AG04449 (cell line): ENCODE measurements around the gene TRMU.

Experiments
- CTCF ChIA-PET: fragments of 350-600 bp; formaldehyde crosslinking; extraction: SDS; loops from one replicate; lab custom pipeline; 2021; ENCODE audit warnings: antibody characterized with exemption; lab: Yijun Ruan, JAX
- POLR2A ChIA-PET: fragments of 400-600, 350-600 bp; formaldehyde crosslinking; extraction: SDS; loops from one replicate; lab custom pipeline; 2020; ENCODE audit warnings: antibody characterized with exemption, inconsistent platforms; lab: Yijun Ruan, JAX
- DNase-seq: peaks from one replicate; pipeline ENCODE4 v3.0.0-alpha.2; 2010; ENCODE audit warnings: low read depth, low spot score
- H3K4me3 ChIP-seq: 2 replicates; pipeline ENCODE4 v1.5.1; 2011; ENCODE audit warnings: low read depth, mild to moderate bottlenecking, control low read depth, low read length
- TF ChIP-seq, protein P1 (sequence below): IDR thresholded peaks from one replicate; pipeline ENCODE4 v1.5.1; 2011; ENCODE audit warnings: mild to moderate bottlenecking, moderate library complexity, low read length, control low read depth, inconsistent platforms; ENCODE audit not compliant: insufficient read depth; ENCODE audit errors: missing control alignments

Gene TRMU

DNA sequence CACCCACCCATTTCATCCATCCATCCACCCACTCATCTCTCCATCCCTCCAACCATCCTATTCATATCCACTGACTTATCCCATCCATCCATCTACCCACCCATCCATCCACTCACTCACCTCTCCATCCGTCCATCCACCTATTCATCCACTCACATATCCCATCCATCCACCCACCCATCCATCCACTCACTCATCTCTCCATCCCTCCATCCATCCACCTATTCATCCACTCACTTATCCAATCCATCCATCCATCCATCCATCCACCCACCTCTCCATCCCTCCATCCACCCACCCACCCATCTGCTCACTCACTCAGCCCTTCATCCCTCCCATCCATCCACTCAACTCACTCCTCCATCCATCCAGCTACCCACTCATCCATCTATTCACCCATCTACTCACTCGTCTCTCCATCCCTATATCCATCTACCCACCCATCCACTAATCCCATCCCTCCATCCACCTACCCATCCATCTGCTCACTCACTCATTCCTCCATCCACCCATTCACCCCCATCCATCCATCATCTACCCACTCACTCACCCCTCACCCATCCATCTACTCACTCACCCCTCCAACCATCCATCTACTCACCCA lies 36.2 kb downstream of the TRMU start:
- CTCF ChIA-PET: no interaction called here
- H3K4me3 ChIP-seq: no peak overlapping the region
- TF ChIP-seq, protein P1, sequence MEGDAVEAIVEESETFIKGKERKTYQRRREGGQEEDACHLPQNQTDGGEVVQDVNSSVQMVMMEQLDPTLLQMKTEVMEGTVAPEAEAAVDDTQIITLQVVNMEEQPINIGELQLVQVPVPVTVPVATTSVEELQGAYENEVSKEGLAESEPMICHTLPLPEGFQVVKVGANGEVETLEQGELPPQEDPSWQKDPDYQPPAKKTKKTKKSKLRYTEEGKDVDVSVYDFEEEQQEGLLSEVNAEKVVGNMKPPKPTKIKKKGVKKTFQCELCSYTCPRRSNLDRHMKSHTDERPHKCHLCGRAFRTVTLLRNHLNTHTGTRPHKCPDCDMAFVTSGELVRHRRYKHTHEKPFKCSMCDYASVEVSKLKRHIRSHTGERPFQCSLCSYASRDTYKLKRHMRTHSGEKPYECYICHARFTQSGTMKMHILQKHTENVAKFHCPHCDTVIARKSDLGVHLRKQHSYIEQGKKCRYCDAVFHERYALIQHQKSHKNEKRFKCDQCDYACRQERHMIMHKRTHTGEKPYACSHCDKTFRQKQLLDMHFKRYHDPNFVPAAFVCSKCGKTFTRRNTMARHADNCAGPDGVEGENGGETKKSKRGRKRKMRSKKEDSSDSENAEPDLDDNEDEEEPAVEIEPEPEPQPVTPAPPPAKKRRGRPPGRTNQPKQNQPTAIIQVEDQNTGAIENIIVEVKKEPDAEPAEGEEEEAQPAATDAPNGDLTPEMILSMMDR: no peak
- POLR2A ChIA-PET: no interaction called here
- no peak for DNase-seq

DNA sequence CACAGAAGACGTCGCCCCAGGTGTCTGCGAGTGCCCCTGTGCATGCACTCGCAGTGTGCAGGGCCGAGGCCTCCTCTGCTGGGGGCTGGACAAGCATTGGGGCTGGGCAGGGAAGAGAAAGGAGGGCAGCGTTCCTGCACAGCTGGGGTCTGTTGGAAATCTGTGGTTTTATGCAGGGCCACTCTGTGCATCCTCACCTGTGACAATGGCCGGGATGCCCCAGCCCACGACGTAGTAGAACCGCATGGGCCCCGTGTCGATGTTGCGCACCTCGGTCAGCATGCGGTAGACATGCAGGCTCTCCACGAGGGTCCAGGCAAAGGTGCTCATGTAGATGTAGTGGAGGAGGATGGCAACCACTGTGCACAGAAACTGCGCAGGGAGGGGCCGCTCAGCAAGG lies 37.2 kb downstream of the TRMU start:
- TF ChIP-seq, protein P1: no peak
- ChIA-PET CTCF (interaction anchor here (0.8 kb wide), 1 partner anchor 170 kb away, joined by 3 read pairs; no protein-coding TSS in a partner anchor), POLR2A (no interaction called here)
- no peak for DNase-seq
- H3K4me3 ChIP-seq: no peak overlapping the region

DNA sequence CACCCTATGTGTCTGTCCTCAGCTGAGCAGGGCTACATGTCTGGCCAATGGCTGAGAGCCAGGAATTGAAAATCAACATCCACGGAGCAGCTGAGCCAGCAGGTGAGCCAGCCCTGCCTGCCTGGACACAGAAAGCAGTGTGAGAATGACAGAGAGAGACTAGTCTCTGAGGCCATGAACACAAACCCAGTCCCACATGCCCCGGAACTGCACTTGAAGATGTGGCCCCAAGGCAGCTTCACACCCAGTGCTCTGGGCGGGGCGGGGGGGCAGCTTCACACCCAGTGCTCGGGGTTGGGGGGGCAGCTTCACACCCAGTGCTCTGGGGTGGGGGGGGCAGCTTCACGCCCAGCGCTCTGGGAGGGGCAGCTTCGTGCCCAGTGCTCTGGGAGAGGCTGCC lies 37.6 kb downstream of the TRMU start:
- ChIA-PET CTCF (interaction anchor here (0.8 kb wide), 1 partner anchor 170 kb away, joined by 3 read pairs; no protein-coding TSS in a partner anchor), POLR2A (no interaction called here)
- no peak overlapping the region for H3K4me3 ChIP-seq
- DNase-seq: no peak
- TF ChIP-seq, protein P1: no peak

DNA sequence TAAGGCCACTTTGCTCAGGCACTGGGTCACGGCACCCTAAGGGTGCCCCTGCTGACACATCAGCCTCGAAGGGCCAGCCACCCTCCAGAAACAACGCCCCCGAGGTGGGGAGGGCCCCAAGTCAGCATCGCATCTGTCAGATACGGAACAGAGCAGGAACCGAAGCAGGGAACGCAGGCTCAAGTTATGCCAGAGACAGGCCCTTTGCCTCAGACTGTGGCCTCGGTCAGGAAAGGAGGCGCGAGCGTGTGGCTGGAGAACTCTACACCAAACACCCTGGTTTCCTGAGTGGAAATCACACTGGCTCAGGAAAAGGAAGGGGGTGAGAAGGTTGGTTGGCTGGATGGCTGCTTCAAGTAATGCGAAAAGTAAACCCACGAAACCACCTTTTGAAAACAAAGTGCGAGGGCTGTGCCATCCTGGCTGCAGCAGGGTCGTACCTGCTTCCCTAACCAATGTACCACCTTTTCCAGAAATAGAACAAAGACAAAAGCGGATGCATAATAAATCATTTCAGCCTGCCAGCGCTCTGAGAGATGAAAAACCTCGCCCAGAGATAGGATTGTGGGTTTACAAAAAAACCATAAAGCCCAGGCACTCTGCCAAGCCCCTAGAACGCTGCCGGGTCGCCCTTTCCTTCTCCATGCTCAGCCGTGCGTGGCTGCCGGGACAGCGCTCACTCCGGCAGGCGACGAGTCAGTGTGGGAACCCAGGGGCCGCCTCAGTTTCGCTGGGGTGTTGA lies 38.6 kb downstream of the TRMU start:
- ChIA-PET CTCF (no interaction called here), POLR2A (no interaction called here)
- TF ChIP-seq, protein P1: no peak
- no peak for DNase-seq
- H3K4me3 ChIP-seq: no peak overlapping the region

DNA sequence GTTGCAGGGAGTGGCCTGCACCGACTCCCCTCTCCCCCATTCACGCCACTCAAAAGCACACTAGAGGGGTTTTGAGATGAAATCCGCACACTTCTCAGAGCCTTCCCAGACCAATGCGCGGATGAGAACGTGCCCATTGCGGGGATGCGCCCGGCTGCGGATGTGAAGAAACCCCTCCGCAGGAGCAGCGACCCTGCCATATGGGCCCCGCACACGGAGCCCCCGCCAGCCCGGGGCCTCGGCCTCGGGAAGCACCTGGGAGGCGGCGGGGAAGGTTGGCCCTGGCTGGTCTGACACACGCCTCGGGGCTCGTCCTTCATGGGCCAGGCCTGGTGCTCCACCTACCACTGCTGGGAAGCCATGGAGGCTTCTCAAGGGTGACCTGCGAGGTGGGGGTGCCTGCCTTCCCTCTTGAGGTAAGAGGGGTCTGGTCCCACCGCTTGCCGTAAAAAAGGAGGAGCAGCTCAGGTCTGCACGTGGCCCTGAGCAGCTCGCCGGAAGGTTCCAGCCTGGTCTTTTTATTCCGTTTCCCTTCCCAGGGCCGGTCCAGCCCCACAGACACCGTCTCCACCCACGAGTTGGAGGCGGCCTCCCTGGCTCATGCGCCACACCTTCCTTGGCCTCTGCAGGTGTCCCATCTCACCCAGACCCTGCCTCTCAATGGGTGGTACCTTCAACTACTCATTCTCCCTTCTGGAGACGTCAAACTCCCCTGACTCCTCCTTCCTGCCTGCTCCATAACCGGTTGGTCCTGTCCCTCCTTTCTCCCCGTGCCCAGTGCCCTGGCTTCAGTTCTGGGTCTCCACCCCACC lies 39.4 kb downstream of the TRMU start:
- POLR2A ChIA-PET: no interaction called here
- no peak overlapping the region for H3K4me3 ChIP-seq
- DNase-seq: no peak
- CTCF ChIA-PET: no interaction called here
- TF ChIP-seq, protein P1: no peak

DNA sequence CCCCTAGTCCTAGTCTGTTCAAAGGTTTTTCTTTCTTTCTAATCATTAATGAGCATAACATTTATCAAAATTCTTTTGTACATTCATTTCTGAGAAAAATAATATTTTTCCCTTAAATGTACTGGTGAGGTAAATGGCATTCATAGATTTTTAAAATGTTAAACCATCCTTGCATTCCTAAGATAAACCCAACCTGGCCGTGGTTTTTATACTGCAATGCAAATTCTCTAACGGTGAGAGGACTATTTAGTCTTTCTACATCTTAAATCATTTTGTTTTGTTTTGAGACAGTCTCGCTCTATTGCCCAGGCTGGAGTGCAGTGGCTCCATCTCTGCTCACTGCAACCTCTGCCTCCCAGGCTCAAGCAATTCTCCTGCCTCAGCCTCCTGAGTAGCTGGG lies 40.6 kb downstream of the TRMU start:
- DNase-seq: no peak
- no peak overlapping the region for H3K4me3 ChIP-seq
- ChIA-PET POLR2A (no interaction called here), CTCF (interaction anchor here (4.5 kb wide), 1 partner anchor 8 kb away, joined by 36 read pairs; no protein-coding TSS in a partner anchor)
- TF ChIP-seq, protein P1: no peak
